Vagina (tissue), 2 donors: Measurements from ENCODE around the gene ACSS2.

Source experiments
- POLR2A ChIP-seq, 2 donors: fragments of 450-650 bp; IDR thresholded peaks; one replicate each; pipeline ENCODE4 v1.6.1; 2017; ENCODE audit warnings: antibody characterized with exemption in 2 of 2, mild to moderate bottlenecking in 2 of 2, moderate library complexity in 2 of 2
- TF ChIP-seq, protein P1 (sequence below), 3 experiments: fragments of 450-650 bp in 2 of 3; fragments of 200-600 bp in 1 of 3; sonication (generic) in 1 of 3; IDR thresholded peaks; one replicate each; pipeline ENCODE4 v1.5.1; 2017 to 2019; ENCODE audit warnings: antibody characterized with exemption in 3 of 3, mild to moderate bottlenecking in 2 of 3, moderate library complexity in 2 of 3

GRCh38 chr20:34883087-34883688 lies 6.8 kb downstream of the ACSS2 start:
- TF ChIP-seq, protein P1, sequence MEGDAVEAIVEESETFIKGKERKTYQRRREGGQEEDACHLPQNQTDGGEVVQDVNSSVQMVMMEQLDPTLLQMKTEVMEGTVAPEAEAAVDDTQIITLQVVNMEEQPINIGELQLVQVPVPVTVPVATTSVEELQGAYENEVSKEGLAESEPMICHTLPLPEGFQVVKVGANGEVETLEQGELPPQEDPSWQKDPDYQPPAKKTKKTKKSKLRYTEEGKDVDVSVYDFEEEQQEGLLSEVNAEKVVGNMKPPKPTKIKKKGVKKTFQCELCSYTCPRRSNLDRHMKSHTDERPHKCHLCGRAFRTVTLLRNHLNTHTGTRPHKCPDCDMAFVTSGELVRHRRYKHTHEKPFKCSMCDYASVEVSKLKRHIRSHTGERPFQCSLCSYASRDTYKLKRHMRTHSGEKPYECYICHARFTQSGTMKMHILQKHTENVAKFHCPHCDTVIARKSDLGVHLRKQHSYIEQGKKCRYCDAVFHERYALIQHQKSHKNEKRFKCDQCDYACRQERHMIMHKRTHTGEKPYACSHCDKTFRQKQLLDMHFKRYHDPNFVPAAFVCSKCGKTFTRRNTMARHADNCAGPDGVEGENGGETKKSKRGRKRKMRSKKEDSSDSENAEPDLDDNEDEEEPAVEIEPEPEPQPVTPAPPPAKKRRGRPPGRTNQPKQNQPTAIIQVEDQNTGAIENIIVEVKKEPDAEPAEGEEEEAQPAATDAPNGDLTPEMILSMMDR (IDR thresholded peaks at IDR 0.05) = no peak
- TF ChIP-seq POLR2A (IDR thresholded peaks at IDR 0.05) = no peak
